ENCODE results near the gene LRP1.

Gene LRP1

DNA sequence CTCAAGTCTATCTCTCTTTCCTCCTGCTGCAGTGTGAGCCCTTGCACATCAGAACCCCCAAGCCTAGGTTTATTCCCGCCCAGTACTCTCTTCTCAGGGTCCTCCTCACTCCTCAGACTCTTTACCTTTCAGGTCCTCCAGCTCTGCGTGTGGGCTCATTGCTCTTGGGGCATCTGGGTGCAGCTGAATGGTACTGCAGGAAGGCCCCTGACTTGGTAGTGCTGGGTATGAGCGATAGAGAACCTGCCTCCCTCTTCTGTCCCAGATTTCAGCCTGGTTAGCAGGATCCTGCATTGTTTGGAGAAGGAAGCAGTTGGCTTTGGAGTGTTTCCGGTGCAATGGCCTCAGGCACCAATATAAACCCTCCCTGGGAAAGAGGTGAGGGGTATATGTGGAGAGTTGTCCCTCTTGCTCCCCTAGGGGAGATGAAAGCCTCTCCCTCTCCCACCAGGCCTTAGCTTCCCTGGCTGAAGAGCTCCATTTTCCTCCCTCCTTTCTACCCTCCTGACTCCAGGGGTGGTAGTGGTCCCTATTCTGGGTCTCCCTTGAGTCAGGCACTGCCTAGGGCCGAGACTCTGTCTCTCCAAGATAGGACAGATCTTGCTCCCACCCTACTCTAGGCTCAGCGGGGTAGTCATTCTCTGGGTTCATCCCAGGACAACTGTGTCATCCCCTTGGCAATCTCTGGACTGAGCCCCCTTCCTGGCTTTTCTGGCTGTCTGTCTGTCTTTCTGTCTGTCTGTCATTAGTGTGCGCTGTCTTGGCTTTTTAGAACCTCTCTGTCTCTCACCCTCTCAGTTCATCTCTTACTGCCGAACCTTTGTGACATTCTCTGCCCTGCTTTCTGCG is 3.8 kb downstream of the LRP1 start:
- peaks cover 69% of the 10 kb centered on the region for H3K27me3 ChIP-seq
- H3K4me1 ChIP-seq (ENCODE audit: control insufficient read depth in 1 of 2, insufficient read depth in 1 of 2, low read depth in 1 of 2, low read length in 1 of 2), result peaks cover 2 to 13% of the 10 kb centered on the region in 2 experiments
- H3K36me3 ChIP-seq, result no peaks in the 10 kb centered on the region
- TF ChIP-seq, protein P1, sequence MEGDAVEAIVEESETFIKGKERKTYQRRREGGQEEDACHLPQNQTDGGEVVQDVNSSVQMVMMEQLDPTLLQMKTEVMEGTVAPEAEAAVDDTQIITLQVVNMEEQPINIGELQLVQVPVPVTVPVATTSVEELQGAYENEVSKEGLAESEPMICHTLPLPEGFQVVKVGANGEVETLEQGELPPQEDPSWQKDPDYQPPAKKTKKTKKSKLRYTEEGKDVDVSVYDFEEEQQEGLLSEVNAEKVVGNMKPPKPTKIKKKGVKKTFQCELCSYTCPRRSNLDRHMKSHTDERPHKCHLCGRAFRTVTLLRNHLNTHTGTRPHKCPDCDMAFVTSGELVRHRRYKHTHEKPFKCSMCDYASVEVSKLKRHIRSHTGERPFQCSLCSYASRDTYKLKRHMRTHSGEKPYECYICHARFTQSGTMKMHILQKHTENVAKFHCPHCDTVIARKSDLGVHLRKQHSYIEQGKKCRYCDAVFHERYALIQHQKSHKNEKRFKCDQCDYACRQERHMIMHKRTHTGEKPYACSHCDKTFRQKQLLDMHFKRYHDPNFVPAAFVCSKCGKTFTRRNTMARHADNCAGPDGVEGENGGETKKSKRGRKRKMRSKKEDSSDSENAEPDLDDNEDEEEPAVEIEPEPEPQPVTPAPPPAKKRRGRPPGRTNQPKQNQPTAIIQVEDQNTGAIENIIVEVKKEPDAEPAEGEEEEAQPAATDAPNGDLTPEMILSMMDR (IDR thresholded peaks at IDR 0.05), result no peak
- no peak overlapping the region for H3K27ac ChIP-seq
- no peaks in the 10 kb centered on the region for H3K9me3 ChIP-seq
- H3K4me3 ChIP-seq (ENCODE audit: low read depth in 1 of 2, low read length in 1 of 2), result no peak overlapping the region

DNA sequence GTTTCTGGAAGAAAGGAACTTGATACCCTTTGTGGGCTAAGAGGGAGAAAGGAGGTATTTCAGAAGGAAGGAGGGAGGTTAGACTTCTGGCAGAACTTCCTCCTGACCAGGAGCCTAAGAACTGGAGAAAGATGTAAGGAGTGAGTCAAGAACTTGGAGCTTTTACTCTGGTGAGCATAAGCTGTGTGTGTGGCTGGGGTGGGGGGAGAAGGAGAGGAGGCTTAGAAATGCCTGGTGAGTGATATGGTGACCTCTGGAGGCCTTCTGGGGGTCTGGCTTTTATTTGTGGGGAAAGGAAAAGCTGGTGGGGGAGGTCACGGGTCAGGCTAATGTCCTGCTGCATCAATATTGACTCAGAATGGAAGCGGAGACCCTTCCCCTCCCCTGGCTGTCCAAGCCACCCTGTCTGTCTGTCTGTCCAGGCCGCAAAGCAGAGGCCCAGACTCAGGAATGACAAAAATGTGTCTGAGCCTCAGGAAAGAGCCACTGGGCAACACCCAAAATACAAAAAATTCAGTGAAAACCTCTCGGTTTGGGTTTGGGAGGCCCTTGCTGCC is 4.8 kb downstream of the LRP1 start:
- Histone ChIP-seq H3K27ac (no peak overlapping the region), H3K36me3 (no peaks in the 10 kb centered on the region), H3K27me3 (peaks cover 59% of the 10 kb centered on the region), H3K4me3 (ENCODE audit: low read depth in 1 of 2, low read length in 1 of 2) (no peak overlapping the region), H3K9me3 (no peaks in the 10 kb centered on the region), H3K4me1 (ENCODE audit: control insufficient read depth in 1 of 2, insufficient read depth in 1 of 2, low read depth in 1 of 2, low read length in 1 of 2) (peaks cover under 1 to 7% of the 10 kb centered on the region in 2 experiments)
- TF ChIP-seq, protein P1 (IDR thresholded peaks at IDR 0.05), result no peak

DNA sequence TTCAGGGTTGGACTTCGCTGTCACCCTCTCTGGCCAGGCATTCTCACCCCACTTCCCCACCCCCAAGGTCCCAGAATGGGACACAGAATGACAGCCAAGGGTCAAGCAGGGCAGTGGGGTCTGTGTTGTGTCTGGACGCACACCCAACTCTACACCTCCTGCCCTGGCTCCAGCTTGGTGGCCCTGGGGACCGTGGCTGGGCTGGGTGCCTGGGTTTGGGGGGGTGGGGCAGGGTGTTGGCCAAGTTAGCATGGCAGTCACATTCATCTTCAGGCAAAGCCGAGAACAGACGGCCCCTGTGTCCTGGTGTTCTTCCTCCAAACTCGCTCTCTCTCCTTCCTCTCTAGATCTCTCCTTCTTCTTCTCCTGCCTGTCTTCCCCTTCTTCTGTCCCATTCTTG is 5.6 kb downstream of the LRP1 start:
- Histone ChIP-seq H3K36me3 (no peaks in the 10 kb centered on the region), H3K27me3 (peaks cover 51% of the 10 kb centered on the region), H3K4me3 (ENCODE audit: low read depth in 1 of 2, low read length in 1 of 2) (no peak overlapping the region), H3K4me1 (ENCODE audit: control insufficient read depth in 1 of 2, insufficient read depth in 1 of 2, low read depth in 1 of 2, low read length in 1 of 2) (peaks cover 0 to 3% of the 10 kb centered on the region in 2 experiments), H3K27ac (no peak overlapping the region), H3K9me3 (no peaks in the 10 kb centered on the region)
- TF ChIP-seq, protein P1 (IDR thresholded peaks at IDR 0.05), result no peak

DNA sequence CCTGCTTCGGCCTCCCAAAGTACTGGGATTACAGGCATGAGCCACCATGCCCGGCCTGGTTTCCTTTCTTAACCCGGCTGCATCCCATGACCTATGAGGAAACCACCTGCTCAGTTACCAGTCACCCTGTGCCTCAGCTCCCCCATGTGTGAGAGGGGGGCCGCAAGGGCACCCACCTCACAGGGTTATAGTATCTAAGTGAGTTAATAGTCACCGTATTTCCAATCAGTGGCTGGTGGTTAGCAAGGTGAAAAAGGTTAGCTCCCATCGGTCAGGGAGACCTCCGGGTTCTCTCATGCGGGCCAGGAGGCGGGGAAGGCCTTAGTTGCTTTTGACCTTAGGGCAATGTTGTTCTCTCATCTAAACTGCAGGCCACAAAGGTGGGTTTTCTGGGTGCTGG is 6.7 kb downstream of the LRP1 start:
- Histone ChIP-seq H3K4me1 (ENCODE audit: control insufficient read depth in 1 of 2, insufficient read depth in 1 of 2, low read depth in 1 of 2, low read length in 1 of 2) (peaks cover 0 to 3% of the 10 kb centered on the region in 2 experiments), H3K27me3 (peaks cover 41% of the 10 kb centered on the region), H3K4me3 (ENCODE audit: low read depth in 1 of 2, low read length in 1 of 2) (no peak overlapping the region), H3K9me3 (no peaks in the 10 kb centered on the region), H3K27ac (no peak overlapping the region), H3K36me3 (no peaks in the 10 kb centered on the region)
- TF ChIP-seq, protein P1 (IDR thresholded peaks at IDR 0.05), result no peak

DNA sequence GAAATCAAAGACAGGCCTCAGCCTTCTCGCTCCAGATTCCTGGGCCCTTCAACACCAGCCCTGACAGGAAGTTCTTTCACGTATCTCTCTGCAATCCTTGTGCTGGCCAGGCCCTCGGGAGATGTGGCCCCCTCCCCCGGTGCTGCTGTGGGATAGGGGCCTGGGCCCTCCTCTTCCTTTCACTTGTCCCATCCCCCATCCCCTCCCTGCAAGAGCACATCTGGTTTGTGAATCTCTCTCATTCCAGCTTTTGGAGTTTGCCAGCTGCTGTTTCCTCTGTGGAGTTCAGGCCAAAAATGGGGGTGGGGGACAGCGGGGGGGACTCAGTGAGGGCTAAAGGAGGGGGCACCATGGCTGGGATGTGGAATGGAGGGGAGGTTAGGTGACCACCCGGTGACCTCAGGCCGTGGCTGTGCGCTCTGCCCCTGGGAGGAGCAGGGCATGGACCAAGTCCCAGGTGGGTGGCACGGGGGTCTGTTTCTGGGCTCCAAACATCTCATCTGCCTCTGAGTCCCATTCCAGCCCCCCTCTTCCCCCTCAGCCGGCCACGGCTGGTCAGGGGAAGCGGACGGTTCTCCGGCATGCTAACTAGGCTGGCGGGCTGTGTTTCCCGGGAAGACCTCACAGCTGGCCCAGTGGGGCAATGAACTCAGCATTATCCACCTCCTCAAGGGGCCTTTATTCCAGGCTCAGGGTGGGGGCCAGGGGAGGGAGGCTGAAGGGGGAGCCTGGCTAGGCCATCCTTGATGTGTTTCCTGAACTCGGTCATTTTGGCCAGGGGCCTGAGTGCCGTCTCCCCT is 7.4 kb downstream of the LRP1 start:
- H3K27me3 ChIP-seq, result peaks cover 33% of the 10 kb centered on the region
- H3K4me3 ChIP-seq (ENCODE audit: low read depth in 1 of 2, low read length in 1 of 2), result no peak overlapping the region
- TF ChIP-seq, protein P1 (IDR thresholded peaks at IDR 0.05), result no peak
- no peak overlapping the region for H3K27ac ChIP-seq
- H3K4me1 ChIP-seq (ENCODE audit: control insufficient read depth in 1 of 2, insufficient read depth in 1 of 2, low read depth in 1 of 2, low read length in 1 of 2), result peaks cover 0 to 3% of the 10 kb centered on the region in 2 experiments
- no peaks in the 10 kb centered on the region for H3K9me3 ChIP-seq
- no peaks in the 10 kb centered on the region for H3K36me3 ChIP-seq
